Neutrophil (primary cell): Measurements from ENCODE around the gene CGB2.
"Not testable (repeated sequence)": the region's sequence is repeated elsewhere in the genome, so short reads cannot be mapped to it uniquely, and the experiment has no call there.

Experiments used
- H3K27ac ChIP-seq: fragments of 200-600 bp; sonication (generic); 2 replicates; pipeline ENCODE4 v1.5.1; 2016; ENCODE audit warnings: mild to moderate bottlenecking, moderate library complexity
- H3K27me3 ChIP-seq: fragments of 200-600 bp; sonication (generic); 2 replicates; pipeline ENCODE4 v1.6.0; 2016; ENCODE audit warnings: mild to moderate bottlenecking
- H3K36me3 ChIP-seq: fragments of 200-600 bp; sonication (generic); 2 replicates; pipeline ENCODE4 v1.5.1; 2017
- H3K4me1 ChIP-seq, 2 experiments: fragments of 200-600 bp in 1 of 2; sonication (generic) in 1 of 2; 1 replicate in 1 of 2; 2 replicates in 1 of 2; pipeline versions ENCODE4 v1.5.1 to v1.6.1; 2013 to 2016; ENCODE audit warnings: low read depth in 1 of 2, low read length in 1 of 2, mild to moderate bottlenecking in 1 of 2, moderate library complexity in 1 of 2; ENCODE audit not compliant: control insufficient read depth in 1 of 2, insufficient read depth in 1 of 2
- H3K4me3 ChIP-seq, 2 experiments: fragments of 200-600 bp in 1 of 2; sonication (generic) in 1 of 2; 1 replicate in 1 of 2; 2 replicates in 1 of 2; pipeline ENCODE4 v1.5.1; 2013 to 2016; ENCODE audit warnings: low read depth in 1 of 2, low read length in 1 of 2, mild to moderate bottlenecking in 1 of 2, moderate library complexity in 1 of 2
- H3K9me3 ChIP-seq: fragments of 200-600 bp; sonication (generic); 2 replicates; pipeline ENCODE4 v1.5.1; 2016
- TF ChIP-seq, protein P1 (sequence below): fragments of 200-600 bp; sonication (generic); IDR thresholded peaks from 2 replicates; pipeline ENCODE4 v1.5.1; 2016; ENCODE audit warnings: antibody characterized with exemption

Gene CGB2

DNA sequence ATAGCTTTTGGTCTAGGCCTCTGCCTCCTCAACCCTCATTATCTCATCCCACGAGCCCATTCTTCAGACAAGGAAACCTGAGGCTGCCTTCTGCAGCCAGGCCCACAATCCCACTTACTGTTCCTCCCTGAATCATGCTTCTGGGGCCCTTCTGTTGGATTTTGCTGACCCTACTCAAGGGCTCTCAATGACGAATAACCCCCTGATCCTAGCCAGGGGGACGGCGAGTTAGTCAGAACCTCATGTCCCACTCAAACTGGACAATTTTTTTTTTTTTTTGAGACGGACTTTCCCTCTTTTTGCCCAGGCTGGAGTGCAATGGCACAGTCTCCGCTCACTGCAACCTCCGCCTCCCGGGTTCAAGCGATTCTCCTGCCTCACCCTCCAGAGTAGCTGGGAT lies 9.6 kb upstream of the CGB2 start:
- H3K9me3 ChIP-seq: no peaks in the 10 kb centered on the region
- peaks cover 23% of the 10 kb centered on the region in 2 experiments for H3K4me1 ChIP-seq
- no peak overlapping the region for H3K4me3 ChIP-seq
- TF ChIP-seq, protein P1, sequence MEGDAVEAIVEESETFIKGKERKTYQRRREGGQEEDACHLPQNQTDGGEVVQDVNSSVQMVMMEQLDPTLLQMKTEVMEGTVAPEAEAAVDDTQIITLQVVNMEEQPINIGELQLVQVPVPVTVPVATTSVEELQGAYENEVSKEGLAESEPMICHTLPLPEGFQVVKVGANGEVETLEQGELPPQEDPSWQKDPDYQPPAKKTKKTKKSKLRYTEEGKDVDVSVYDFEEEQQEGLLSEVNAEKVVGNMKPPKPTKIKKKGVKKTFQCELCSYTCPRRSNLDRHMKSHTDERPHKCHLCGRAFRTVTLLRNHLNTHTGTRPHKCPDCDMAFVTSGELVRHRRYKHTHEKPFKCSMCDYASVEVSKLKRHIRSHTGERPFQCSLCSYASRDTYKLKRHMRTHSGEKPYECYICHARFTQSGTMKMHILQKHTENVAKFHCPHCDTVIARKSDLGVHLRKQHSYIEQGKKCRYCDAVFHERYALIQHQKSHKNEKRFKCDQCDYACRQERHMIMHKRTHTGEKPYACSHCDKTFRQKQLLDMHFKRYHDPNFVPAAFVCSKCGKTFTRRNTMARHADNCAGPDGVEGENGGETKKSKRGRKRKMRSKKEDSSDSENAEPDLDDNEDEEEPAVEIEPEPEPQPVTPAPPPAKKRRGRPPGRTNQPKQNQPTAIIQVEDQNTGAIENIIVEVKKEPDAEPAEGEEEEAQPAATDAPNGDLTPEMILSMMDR: no peak
- no peaks in the 10 kb centered on the region for H3K36me3 ChIP-seq
- H3K27ac ChIP-seq: no peak overlapping the region
- peaks cover 55% of the 10 kb centered on the region for H3K27me3 ChIP-seq

DNA sequence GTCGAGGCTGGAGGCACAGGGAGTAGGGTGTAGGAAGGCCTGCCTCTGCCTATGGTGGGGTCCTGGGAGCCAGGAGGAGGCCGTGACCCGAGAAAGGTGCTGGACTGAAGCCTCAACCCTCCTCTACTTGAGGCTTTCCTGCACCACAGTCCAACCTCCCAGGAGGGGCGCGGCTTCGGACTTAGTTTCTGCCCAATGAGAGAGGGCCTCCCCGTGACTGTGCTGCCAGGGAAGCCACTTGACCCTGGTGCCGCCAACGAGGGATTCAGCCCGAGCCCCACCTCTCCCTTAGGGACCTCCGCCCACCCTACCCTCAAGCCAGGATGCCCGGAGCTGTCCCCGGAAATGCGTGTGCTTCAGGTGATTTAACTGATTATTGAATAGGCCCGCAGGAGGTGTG lies 7.5 kb upstream of the CGB2 start, which contains the start of gene CGB3:
Gene CGB3 (minus strand): TSS at position 101 of the 400 bp plus-strand sequence. CDS start 362 bp downstream, outside the sequence.
- not testable (repeated sequence) for H3K4me3 ChIP-seq, H3K36me3 ChIP-seq, H3K9me3 ChIP-seq, H3K4me1 ChIP-seq, H3K27ac ChIP-seq
- peaks cover 34% of the 10 kb centered on the region for H3K27me3 ChIP-seq

DNA sequence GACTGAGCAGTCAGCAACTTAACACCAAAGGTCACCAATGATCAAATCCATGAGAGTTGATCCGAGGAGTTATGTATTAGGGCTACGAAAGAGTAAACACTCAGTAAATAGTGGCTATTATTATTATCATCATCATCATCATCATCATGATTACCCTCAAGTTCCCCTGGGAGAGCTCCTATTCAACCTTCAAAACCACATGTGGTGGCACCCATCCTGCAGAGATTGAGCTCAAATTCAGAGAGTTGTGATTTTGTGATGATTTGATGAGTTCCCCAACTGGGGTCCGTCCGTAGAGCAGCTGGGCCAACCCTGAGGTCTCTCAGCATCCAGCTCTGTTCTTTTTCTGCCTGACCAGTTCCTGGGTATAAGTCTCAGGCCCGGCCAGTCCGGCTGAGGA lies 6.6 kb upstream of the CGB2 start:
- not testable (repeated sequence) for H3K4me1 ChIP-seq, H3K4me3 ChIP-seq, H3K9me3 ChIP-seq, H3K36me3 ChIP-seq, H3K27ac ChIP-seq
- H3K27me3 ChIP-seq: peaks cover 26% of the 10 kb centered on the region

DNA sequence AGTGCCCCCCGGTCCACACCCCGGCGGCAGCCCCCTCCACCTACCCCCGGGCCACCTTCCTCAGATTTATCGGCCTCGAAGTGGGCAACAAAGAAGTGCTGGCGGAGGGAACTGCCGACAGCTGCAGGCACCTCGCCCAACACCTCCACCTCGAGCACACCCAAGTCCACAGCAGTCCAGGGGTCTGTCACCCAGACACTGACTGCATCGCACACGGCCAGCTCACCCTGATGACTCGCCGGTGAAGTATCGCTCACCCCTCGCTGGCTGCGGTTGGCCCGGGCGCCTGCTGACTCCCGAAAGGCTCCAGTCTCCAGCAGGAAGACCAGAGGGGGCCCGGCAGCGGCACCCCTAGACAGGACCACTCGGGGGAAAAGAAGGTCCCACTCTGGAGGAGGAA lies 6.1 kb upstream of the CGB2 start:
- not testable (repeated sequence) for H3K9me3 ChIP-seq, H3K36me3 ChIP-seq, H3K27ac ChIP-seq, H3K4me1 ChIP-seq, H3K4me3 ChIP-seq
- peaks cover 20% of the 10 kb centered on the region for H3K27me3 ChIP-seq

GRCh38 chr19:49028686-49029085 lies 3.0 kb upstream of the CGB2 start:
- H3K27ac ChIP-seq, H3K27me3 ChIP-seq, H3K4me3 ChIP-seq, H3K36me3 ChIP-seq, H3K4me1 ChIP-seq, H3K9me3 ChIP-seq: not testable (repeated sequence)

GRCh38 chr19:49029749-49030148 lies 1.9 kb upstream of the CGB2 start:
- H3K9me3 ChIP-seq, H3K4me3 ChIP-seq, H3K27ac ChIP-seq, H3K36me3 ChIP-seq, H3K27me3 ChIP-seq, H3K4me1 ChIP-seq: not testable (repeated sequence)

- not testable (repeated sequence) for H3K27me3 ChIP-seq, H3K27ac ChIP-seq, H3K4me1 ChIP-seq, H3K36me3 ChIP-seq, H3K4me3 ChIP-seq, H3K9me3 ChIP-seq
Observed at GRCh38 chr19:49030323-49030722, 1.4 kb upstream of the CGB2 start.

DNA sequence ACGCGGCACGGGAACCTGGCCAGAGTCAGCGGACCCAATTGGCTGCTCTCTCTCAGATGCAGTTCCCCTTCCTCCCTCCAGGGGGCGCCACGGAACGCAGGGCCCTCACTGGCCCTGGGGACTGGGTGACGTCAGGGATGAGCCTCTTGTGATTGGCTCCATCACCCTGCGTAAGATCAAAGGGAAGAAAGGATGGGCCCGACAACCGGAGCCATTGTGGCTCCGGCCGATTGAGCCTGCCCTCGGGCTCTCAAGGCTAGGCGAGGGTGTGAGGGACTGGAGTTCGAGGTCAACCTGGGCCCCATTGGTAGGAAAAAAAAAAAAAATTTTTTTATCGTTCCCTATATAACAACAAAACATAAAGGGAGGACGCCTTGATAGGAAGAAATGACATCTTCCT lies 5.1 kb downstream of the CGB2 start, which contains the start of gene CGB1:
Gene CGB1 (minus strand): TSS at position 81 of the 400 bp plus-strand sequence. CDS start 184 bp downstream, outside the sequence.
- not testable (repeated sequence) for H3K27me3 ChIP-seq, H3K27ac ChIP-seq, H3K36me3 ChIP-seq, H3K4me1 ChIP-seq, H3K4me3 ChIP-seq, H3K9me3 ChIP-seq

DNA sequence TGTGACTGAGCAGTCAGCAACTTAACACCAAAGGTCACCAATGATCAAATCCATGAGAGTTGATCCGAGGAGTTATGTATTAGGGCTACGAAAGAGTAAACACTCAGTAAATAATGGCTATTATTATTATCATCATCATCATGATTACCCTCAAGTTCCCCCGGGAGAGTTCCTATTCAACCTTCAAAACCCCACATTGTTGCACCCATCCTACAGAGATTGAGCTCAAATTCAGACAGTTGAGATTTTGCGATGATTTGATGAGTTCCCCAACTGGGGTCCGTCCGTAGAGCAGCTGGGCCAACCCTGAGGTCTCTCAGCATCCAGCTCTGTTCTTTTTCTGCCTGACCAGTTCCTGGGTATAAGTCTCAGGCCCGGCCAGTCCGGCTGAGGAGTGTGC lies 6.4 kb downstream of the CGB2 start:
- H3K36me3 ChIP-seq, H3K4me3 ChIP-seq, H3K27ac ChIP-seq, H3K4me1 ChIP-seq, H3K27me3 ChIP-seq, H3K9me3 ChIP-seq: not testable (repeated sequence)

- not testable (repeated sequence) for H3K36me3 ChIP-seq, H3K27me3 ChIP-seq, H3K27ac ChIP-seq
Observed at GRCh38 chr19:49038557-49039276, 7.0 kb downstream of the CGB2 start.

GRCh38 chr19:49039736-49040135 lies 8.0 kb downstream of the CGB2 start:
- H3K4me3 ChIP-seq, H3K36me3 ChIP-seq, H3K4me1 ChIP-seq, H3K27me3 ChIP-seq, H3K27ac ChIP-seq, H3K9me3 ChIP-seq: not testable (repeated sequence)

More at GRCh38 chr19:49038557-49039276, 7.0 kb downstream of the CGB2 start:
- H3K4me3 ChIP-seq, H3K9me3 ChIP-seq, H3K4me1 ChIP-seq: not testable (repeated sequence)
